IMR-90 (cell line): ENCODE measurements around the gene CPXM1. TPM values are rescaled to one million over a fixed set of nuclear protein-coding genes. Genes with fewer than 3 reads are reported as not detected.
A peak's percentile ranks its signal among the peaks of the same experiment; 100 is the strongest.
"Not testable (repeated sequence)": the region's sequence is repeated elsewhere in the genome, so short reads cannot be mapped to it uniquely, and the experiment has no call there.

Experiments
- ATAC-seq: fragments of 200-7000 bp; cut with Tn5 transposase; 2 replicates; pipeline ENCODE4 v1.9.1; 2020; ENCODE audit warnings: low read depth, mild to moderate bottlenecking, moderate library complexity
- BruUV-seq: library from RNA; stranded (reverse); fragments of 400-500 nt; replicated peaks from 2 replicates; lab custom pipeline; 2021; lab: Mats Ljungman, UMichigan
- CTCF ChIA-PET: fragments of 300-600 bp; formaldehyde crosslinking; extraction: SDS; loops from one replicate; lab custom pipeline; 2021; ENCODE audit warnings: antibody characterized with exemption; lab: Yijun Ruan, JAX
- POLR2A ChIA-PET: fragments of 300-600 bp; sonication (Branson Sonifier 250); formaldehyde crosslinking; loops from one replicate; lab custom pipeline; 2022; ENCODE audit warnings: antibody characterized with exemption; ENCODE audit not compliant: unreplicated experiment; lab: Charles Lee
- DNase-seq: peaks from one replicate; pipeline ENCODE4 v3.0.0; 2013
- H2AFZ ChIP-seq: replicated peaks from 2 replicates; pipeline ENCODE3; 2013; ENCODE audit warnings: low read length, mild to moderate bottlenecking; ENCODE audit not compliant: poor library complexity
- H2AK5ac ChIP-seq: 2 replicates; pipeline ENCODE4 v1.6.1; 2013; ENCODE audit warnings: low read depth, low read length, inconsistent platforms
- H2AK9ac ChIP-seq: replicated peaks from 2 replicates; pipeline ENCODE3; 2013; ENCODE audit warnings: mild to moderate bottlenecking, low read depth, low read length, moderate library complexity; ENCODE audit not compliant: poor library complexity
- H2BK120ac ChIP-seq: 2 replicates; pipeline ENCODE4 v1.6.1; 2013; ENCODE audit warnings: low read depth, low read length, inconsistent platforms
- H2BK15ac ChIP-seq: 3 replicates; pipeline ENCODE4 v1.6.1; 2013; ENCODE audit warnings: low read depth, low read length, inconsistent platforms
- H2BK20ac ChIP-seq: 2 replicates; pipeline ENCODE4 v1.6.1; 2013; ENCODE audit warnings: low read depth, mild to moderate bottlenecking, inconsistent platforms, low read length, moderate library complexity
- H2BK5ac ChIP-seq: 2 replicates; pipeline ENCODE4 v1.6.1; 2013; ENCODE audit warnings: mild to moderate bottlenecking, low read depth, low read length, inconsistent platforms; ENCODE audit not compliant: poor library complexity, severe bottlenecking
- H3K14ac ChIP-seq: replicated peaks from 2 replicates; pipeline ENCODE4 v1.6.1; 2013; ENCODE audit warnings: low read depth, low read length, inconsistent platforms
- H3K18ac ChIP-seq: 2 replicates; pipeline ENCODE4 v1.6.1; 2013; ENCODE audit warnings: low read depth, low read length, control low read depth
- H3K23ac ChIP-seq: 2 replicates; pipeline ENCODE4 v1.6.1; 2013; ENCODE audit warnings: low read depth, low read length, inconsistent platforms
- H3K27ac ChIP-seq: 2 replicates; pipeline ENCODE4 v1.5.1; 2013; ENCODE audit warnings: mild to moderate bottlenecking, control low read depth, low read length; ENCODE audit not compliant: insufficient read depth
- H3K27me3 ChIP-seq: 2 replicates; pipeline ENCODE4 v1.6.1; 2013; ENCODE audit warnings: low read length; ENCODE audit not compliant: control insufficient read depth, insufficient read depth
- H3K36me3 ChIP-seq: 2 replicates; pipeline ENCODE4 v1.6.1; 2013; ENCODE audit warnings: low read length, mixed read lengths; ENCODE audit not compliant: control insufficient read depth, insufficient read depth
- H3K4ac ChIP-seq: 2 replicates; pipeline ENCODE4 v1.6.1; 2013; ENCODE audit warnings: low read depth, low read length, inconsistent platforms
- H3K4me1 ChIP-seq: 2 replicates; pipeline ENCODE4 v1.6.1; 2013; ENCODE audit warnings: low read length, mixed read lengths; ENCODE audit not compliant: control insufficient read depth, insufficient read depth
- H3K4me2 ChIP-seq: 2 replicates; pipeline ENCODE4 v1.6.1; 2013; ENCODE audit warnings: low read depth, mild to moderate bottlenecking, control low read depth, low read length, moderate library complexity
- H3K4me3 ChIP-seq: 2 replicates; pipeline ENCODE4 v1.5.1; 2013; ENCODE audit warnings: low read depth, mild to moderate bottlenecking, control low read depth, low read length, moderate library complexity; ENCODE audit not compliant: insufficient read depth
- H3K56ac ChIP-seq: 2 replicates; pipeline ENCODE4 v1.6.1; 2013; ENCODE audit warnings: low read length, inconsistent platforms; ENCODE audit not compliant: insufficient read depth; ENCODE audit errors: extremely low read depth
- H3K79me1 ChIP-seq, 2 experiments: 2 replicates each; pipeline ENCODE4 v1.6.1; 2013; ENCODE audit warnings: low read length in 2 of 2, inconsistent platforms in 1 of 2, low read depth in 1 of 2
- H3K9ac ChIP-seq: 2 replicates; pipeline ENCODE4 v1.6.1; 2013; ENCODE audit warnings: low read depth, low read length, control low read depth
- H3K9me1 ChIP-seq: 2 replicates; pipeline ENCODE4 v1.6.1; 2013; ENCODE audit warnings: low read length, inconsistent platforms; ENCODE audit not compliant: insufficient read depth
- H3K9me3 ChIP-seq: 2 replicates; pipeline ENCODE4 v1.6.1; 2013; ENCODE audit warnings: low read length; ENCODE audit not compliant: control insufficient read depth, insufficient read depth
- H4K20me1 ChIP-seq: 2 replicates; pipeline ENCODE4 v1.6.1; 2013; ENCODE audit warnings: low read length, inconsistent platforms; ENCODE audit not compliant: insufficient read depth
- H4K5ac ChIP-seq: 2 replicates; pipeline ENCODE4 v1.6.1; 2013; ENCODE audit warnings: mild to moderate bottlenecking, low read depth, low read length, control low read depth
- H4K8ac ChIP-seq, 2 experiments: 2 replicates each; pipeline ENCODE4 v1.6.1; 2013; ENCODE audit warnings: low read depth in 2 of 2, low read length in 2 of 2, control low read depth in 1 of 2, inconsistent platforms in 1 of 2
- H4K91ac ChIP-seq: 2 replicates; pipeline ENCODE4 v1.6.1; 2013; ENCODE audit warnings: low read depth, low read length, inconsistent platforms; ENCODE audit not compliant: insufficient read depth
- WGBS, 2 experiments: methylation state at CpG; one replicate each; pipeline versions ENCODE4 v1.1.5 to v1.1.7; 2013; ENCODE audit warnings: missing lambda C conversion rate in 2 of 2; ENCODE audit not compliant: insufficient read length in 1 of 2; ENCODE audit errors: extremely low coverage in 2 of 2; 5-methylcytosine and 5-hydroxymethylcytosine counted together
- dilution Hi-C: fragments of 300-500 bp; cut with HindIII; formaldehyde crosslinking; loops from one replicate; pipeline ENCODE4 v1.14.3; 2018; ENCODE audit warnings: low sequenced_read_pairs; ENCODE audit not compliant: unreplicated experiment
- in situ Hi-C: fragments of 300-500 bp; cut with MboI; formaldehyde crosslinking; loops from 3 replicates; pipeline ENCODE4 v1.14.3; 2019; ENCODE audit warnings: low sequenced_read_pairs, inconsistent platforms, mixed read lengths
- intact Hi-C: fragments of 100-400 bp; cut with micrococcal nuclease; formaldehyde crosslinking; loops from 2 replicates; pipeline ENCODE4 v1.10.0; 2022
- polyA plus RNA-seq, 3 experiments: library from polyadenylated mRNA; depleted of rRNA; stranded (reverse); fragments of >200 nt; gene quantifications; 2 replicates each; pipeline ENCODE4 v1.2.3, GENCODE V29; 2012; ENCODE audit warnings: low replicate concordance in 1 of 3
- total RNA-seq: library from RNA; depleted of rRNA; stranded (reverse); fragments of >200 nt; gene quantifications from 2 replicates; pipeline ENCODE4 v1.2.3, GENCODE V29; 2012

The CPXM1 gene
- total and polyA plus RNA-seq, 2 of the 4 experiments (the other 2 are of a cell fraction), result 1.1 to 4.6 TPM

DNA sequence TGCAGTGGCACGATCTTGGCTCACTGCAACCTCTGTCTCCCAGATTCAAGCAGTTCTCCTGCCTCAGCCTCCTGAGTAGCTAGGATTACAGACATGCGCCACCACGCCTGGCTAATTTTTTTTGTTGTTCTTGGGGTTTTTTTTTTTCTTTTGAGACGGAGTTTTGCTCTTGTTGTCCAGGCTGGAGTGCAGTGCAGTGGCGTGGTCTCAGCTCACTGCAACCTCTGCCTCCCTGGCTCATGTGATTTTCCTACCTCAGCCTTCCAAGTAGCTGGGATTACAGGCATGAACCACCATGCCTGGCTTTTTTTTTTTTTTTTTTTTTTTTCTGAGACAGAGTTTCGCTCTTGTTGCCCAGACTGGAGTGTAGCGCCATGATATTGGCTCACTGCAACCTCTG is 30.8 kb upstream of the CPXM1 start:
- no CpG with 5 or more reads among the region's 7 CpGs for WGBS, 2 experiments
- dilution Hi-C loops, intact Hi-C loops, H3K18ac ChIP-seq, H3K9me1 ChIP-seq, ATAC-seq, H3K4me2 ChIP-seq, BruUV-seq, H3K4me1 ChIP-seq, H3K4me3 ChIP-seq, H2BK20ac ChIP-seq, H3K9ac ChIP-seq, CTCF ChIA-PET, H3K79me1 ChIP-seq, DNase-seq, H4K91ac ChIP-seq, H2BK15ac ChIP-seq, H3K36me3 ChIP-seq, H4K20me1 ChIP-seq, H3K9me3 ChIP-seq, H3K27me3 ChIP-seq, H3K14ac ChIP-seq, H4K8ac ChIP-seq, H2BK120ac ChIP-seq, H2BK5ac ChIP-seq, H2AFZ ChIP-seq, H2AK5ac ChIP-seq, H3K23ac ChIP-seq, H2AK9ac ChIP-seq, H3K56ac ChIP-seq, H4K5ac ChIP-seq, H3K4ac ChIP-seq: not testable (repeated sequence)
- peak overlapping the region; percentile 37; the same call in 1 of the 2 replicates for H3K27ac ChIP-seq
- in situ Hi-C loops, result loop anchor here (25.0 kb wide), 1 partner anchor 319 kb away; the partner anchor contains the start of gene ZNF343
- POLR2A ChIA-PET, result interaction anchor here (0.6 kb wide), 2 partner anchors 54 to 107 kb away, joined by 3 to 6 read pairs; no protein-coding TSS in a partner anchor
